GM10248 (cell line): ENCODE measurements around the gene BCAS1.
"Not testable (repeated sequence)": the region's sequence is repeated elsewhere in the genome, so short reads cannot be mapped to it uniquely, and the experiment has no call there.

Source experiments
- CTCF ChIA-PET: fragments of 300-600 bp; sonication (Branson Sonifier 250); formaldehyde crosslinking; extraction: SDS; loops from one replicate; lab custom pipeline; 2021; ENCODE audit warnings: antibody characterized with exemption; lab: Yijun Ruan, JAX
- POLR2A ChIA-PET: fragments of 350-650 bp; sonication (Branson Sonifier 250); formaldehyde crosslinking; extraction: SDS; loops from one replicate; lab custom pipeline; 2020; ENCODE audit warnings: antibody characterized with exemption; lab: Yijun Ruan, JAX
- DNase-seq: peaks from one replicate; pipeline ENCODE4 v3.0.0; 2012; ENCODE audit errors: extremely low spot score
- CTCF ChIP-seq: IDR thresholded peaks from 2 replicates; pipeline ENCODE4 v1.5.1; 2012; ENCODE audit warnings: mild to moderate bottlenecking, low read depth; ENCODE audit errors: extremely low read depth, missing control alignments, control extremely low read depth

The BCAS1 gene

DNA sequence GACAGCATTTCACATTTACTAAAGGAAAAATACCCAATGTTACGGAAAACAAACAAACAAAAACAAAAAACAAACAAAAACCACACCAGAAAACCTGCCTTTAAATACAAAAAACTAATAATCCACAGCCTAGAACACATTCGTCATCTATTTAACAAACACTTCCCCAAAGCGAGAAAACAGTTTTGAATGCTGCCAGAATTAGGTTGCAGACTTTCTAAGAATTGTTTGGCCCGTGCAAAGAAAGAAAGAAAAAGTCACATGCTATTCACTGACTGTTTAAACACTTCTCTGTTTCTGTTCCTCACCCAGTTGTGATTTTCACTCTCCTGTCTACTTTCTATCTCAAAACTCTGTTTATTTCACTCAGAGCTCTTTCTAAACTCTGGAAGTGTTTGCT, 52.5 kb downstream of the BCAS1 start:
- CTCF ChIA-PET, result interaction anchor here (1.0 to 1.2 kb wide), 2 partner anchors 12 to 63 kb away, joined by 3 read pairs; no protein-coding TSS in a partner anchor
- POLR2A ChIA-PET, result no interaction called here
- TF ChIP-seq CTCF, result no peak
- DNase-seq, result peak; percentile 67

GRCh38 chr20:54015496-54015895, 54.9 kb downstream of the BCAS1 start:
- ChIA-PET CTCF (interaction anchor here (1.3 to 1.6 kb wide), 2 partner anchors 12 to 24 kb away, joined by 3 to 5 read pairs; no protein-coding TSS in a partner anchor), POLR2A (interaction anchor here (0.6 kb wide), 1 partner anchor 11 kb away, joined by 3 read pairs; no protein-coding TSS in a partner anchor)
- no peak for TF ChIP-seq CTCF
- DNase-seq, result no peak

DNA sequence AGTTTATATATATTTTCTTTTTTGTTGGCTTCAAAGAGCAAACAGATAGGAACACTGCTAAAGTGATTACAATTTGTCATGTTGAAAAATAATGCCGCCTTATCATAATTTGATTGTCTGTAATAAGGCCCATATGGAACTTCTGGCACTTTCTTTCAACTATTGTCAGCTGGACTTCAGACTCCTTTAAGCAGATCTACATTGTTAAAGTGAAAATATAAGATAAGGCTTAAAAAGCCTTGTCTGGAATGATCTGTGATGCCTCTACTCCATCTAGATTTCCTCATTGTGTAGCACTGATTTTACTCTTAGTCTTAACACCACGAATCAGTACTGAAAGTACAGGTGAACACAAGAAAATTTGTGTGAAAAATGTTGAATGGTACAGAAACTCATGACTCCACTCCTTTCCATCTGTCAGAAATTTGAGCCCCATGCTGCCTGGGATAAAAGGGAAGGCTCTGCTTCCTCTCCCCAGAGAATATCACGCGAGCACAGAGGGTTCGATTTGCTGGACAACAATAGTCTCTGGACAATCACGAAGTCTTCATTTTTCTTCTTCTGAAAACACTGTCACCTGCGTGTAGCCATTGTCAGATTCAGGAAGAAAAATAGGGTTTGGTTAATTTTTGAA, 56.0 kb downstream of the BCAS1 start:
- no peak for DNase-seq
- TF ChIP-seq CTCF, result no peak
- ChIA-PET CTCF (interaction anchor here (1.9 kb wide), 1 partner anchor 80 kb away, joined by 4 read pairs; no protein-coding TSS in a partner anchor), POLR2A (no interaction called here)

DNA sequence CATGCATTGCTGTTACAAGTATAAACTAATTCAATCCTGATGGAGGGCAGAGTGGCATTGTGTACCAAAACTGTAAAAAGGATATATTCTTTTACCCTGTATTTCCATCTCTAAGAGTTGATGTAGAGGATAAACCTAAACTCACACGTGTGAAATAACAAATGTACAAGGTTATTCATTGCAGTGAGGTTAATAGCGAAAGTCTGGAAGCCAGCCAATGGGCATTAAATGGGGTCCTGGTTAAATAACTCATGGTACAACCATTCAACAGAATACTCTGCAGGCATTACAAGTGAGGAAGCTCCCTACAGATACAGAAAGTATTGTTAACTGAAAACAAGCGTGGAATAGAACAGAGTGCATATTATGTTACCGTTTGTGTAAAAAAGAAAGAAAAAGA, 56.9 kb downstream of the BCAS1 start:
- no peak for TF ChIP-seq CTCF
- no peak for DNase-seq
- ChIA-PET POLR2A (no interaction called here), CTCF (interaction anchor here (1.1 to 1.9 kb wide), 2 partner anchors 9 to 79 kb away, joined by 3 to 4 read pairs; no protein-coding TSS in a partner anchor)

DNA sequence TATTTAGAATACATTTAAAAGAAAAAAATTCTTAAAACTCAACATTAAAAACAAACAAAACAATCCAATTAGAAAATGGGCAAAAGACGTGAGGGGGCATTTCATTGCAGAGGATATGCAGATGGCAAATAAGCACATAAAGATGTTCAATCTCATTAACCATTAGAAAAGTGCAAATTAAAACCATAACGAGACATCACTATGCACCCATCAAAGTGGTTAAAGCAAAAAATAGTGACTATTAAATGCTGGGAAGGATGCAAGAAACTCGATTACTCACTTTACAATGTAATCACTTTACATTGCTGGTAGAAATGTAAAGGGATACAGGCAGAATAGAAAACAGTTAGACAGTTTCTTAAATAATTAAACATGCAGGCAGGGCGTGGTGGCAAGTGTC, 59.0 kb downstream of the BCAS1 start:
- DNase-seq, result no peak
- ChIA-PET CTCF (no interaction called here), POLR2A (no interaction called here)
- no peak for TF ChIP-seq CTCF

GRCh38 chr20:54006216-54006615, 64.2 kb downstream of the BCAS1 start:
- CTCF ChIA-PET, DNase-seq: not testable (repeated sequence)
- POLR2A ChIA-PET, result interaction anchor here (0.5 kb wide), 1 partner anchor 456 kb away, joined by 4 read pairs; no protein-coding TSS in a partner anchor

DNA sequence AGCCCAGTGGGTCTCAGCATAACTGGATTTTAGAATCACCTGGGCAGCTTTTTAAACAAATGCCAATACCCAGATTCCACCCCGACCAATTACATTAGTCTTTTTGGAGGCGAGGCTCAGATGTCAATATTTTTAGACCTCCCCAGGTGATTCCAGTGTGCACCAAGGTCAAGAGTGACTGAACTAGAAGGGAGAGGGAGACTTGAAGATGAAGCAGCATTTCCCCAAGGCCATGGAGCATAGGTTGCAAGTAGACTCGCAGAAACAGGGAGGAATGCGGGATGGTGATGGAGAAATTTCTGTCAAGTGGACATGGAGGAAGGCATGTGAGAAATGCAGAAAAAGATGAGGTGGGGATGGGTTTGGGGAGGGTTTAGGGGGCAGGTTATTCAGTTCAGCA, 64.9 kb downstream of the BCAS1 start:
- CTCF ChIA-PET, result interaction anchor here (1.8 kb wide), 1 partner anchor 35 kb away, joined by 6 read pairs; no protein-coding TSS in a partner anchor
- no peak for TF ChIP-seq CTCF
- DNase-seq, result no peak
- POLR2A ChIA-PET, result no interaction called here
